Measurements from ENCODE around the gene PTPRC.

DNA sequence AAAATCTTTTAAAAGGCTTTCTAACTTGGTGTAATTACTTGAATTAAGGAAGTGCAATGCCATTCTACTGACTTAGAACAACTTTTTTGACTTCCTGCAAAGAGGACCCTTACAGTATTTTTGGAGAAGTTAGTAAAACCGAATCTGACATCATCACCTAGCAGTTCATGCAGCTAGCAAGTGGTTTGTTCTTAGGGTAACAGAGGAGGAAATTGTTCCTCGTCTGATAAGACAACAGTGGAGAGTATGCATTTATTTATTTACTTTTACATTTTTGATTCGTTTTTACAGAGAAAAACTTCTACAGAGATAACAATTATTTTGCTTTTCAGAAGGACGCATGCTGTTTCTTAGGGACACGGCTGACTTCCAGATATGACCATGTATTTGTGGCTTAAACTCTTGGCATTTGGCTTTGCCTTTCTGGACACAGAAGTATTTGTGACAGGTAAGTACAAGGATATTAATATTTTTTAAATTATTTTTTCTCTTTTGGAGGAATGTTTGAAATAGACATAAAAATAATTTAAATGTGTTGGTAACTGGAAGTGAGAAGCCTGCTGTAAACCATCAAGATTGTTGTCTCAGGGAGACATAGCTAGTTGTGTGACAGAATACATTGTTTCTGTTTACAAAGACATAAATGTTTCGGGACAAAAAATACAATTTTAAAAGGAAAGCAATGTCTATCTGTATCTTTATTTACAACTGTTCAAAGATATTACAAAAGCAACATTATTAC lies at the start of gene PTPRC:
- TF ChIP-seq, protein P1, sequence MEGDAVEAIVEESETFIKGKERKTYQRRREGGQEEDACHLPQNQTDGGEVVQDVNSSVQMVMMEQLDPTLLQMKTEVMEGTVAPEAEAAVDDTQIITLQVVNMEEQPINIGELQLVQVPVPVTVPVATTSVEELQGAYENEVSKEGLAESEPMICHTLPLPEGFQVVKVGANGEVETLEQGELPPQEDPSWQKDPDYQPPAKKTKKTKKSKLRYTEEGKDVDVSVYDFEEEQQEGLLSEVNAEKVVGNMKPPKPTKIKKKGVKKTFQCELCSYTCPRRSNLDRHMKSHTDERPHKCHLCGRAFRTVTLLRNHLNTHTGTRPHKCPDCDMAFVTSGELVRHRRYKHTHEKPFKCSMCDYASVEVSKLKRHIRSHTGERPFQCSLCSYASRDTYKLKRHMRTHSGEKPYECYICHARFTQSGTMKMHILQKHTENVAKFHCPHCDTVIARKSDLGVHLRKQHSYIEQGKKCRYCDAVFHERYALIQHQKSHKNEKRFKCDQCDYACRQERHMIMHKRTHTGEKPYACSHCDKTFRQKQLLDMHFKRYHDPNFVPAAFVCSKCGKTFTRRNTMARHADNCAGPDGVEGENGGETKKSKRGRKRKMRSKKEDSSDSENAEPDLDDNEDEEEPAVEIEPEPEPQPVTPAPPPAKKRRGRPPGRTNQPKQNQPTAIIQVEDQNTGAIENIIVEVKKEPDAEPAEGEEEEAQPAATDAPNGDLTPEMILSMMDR (optimal IDR thresholded peaks at IDR 0.05 in 1 of 3, IDR thresholded peaks at IDR 0.05 in 1 of 3, conservative IDR thresholded peaks at IDR 0.05 in 1 of 3; ENCODE audit: extremely low read depth in 1 of 3, insufficient read depth in 2 of 3, low read length in 3 of 3) = no peak
- TF ChIP-seq EZH2 (IDR thresholded peaks at IDR 0.05; ENCODE audit: low read length) = no peak

All from keratinocyte (primary cell).